ENCODE data around the gene KIAA1671. TPM values are rescaled to one million over a fixed set of nuclear protein-coding genes. Genes with fewer than 3 reads are reported as not detected.

Gene KIAA1671
- total RNA-seq, 1 donor from 2014 or later = 11.4 TPM

GRCh38 chr22:25059438-25059837 is 106.9 kb downstream of the KIAA1671 start:
- Mint-ChIP-seq H3K27me3 (peaks cover 2% of the 10 kb centered on the region), H3K4me3 (no peak overlapping the region), H3K4me1 (peaks cover 54% of the 10 kb centered on the region), H3K36me3 (ENCODE audit: low read depth) (peaks cover 2% of the 10 kb centered on the region), H3K9me3 (no peaks in the 10 kb centered on the region), H3K27ac (no peak overlapping the region)
- intact Hi-C loops (cut with micrococcal nuclease) = no loop called here
- no peak for DNase-seq

- peak overlapping the region; percentile 86 for H3K27ac Mint-ChIP-seq
- H3K9me3 Mint-ChIP-seq = no peaks in the 10 kb centered on the region
- H3K4me1 Mint-ChIP-seq = peaks cover 52% of the 10 kb centered on the region
- peaks cover 2% of the 10 kb centered on the region for H3K36me3 Mint-ChIP-seq (ENCODE audit: low read depth)
- DNase-seq = peak; percentile 78
- no peaks in the 10 kb centered on the region for H3K27me3 Mint-ChIP-seq
- intact Hi-C loops (cut with micrococcal nuclease) = loop anchor here (2.0 to 5.0 kb wide), 3 partner anchors 16 to 112 kb away; no protein-coding TSS in a partner anchor
- peak overlapping the region; percentile 64 for H3K4me3 Mint-ChIP-seq
These were observed 108.1 kb downstream of the KIAA1671 start for GRCh38 chr22:25060522-25061071.

GRCh38 chr22:25061134-25061533 is 108.6 kb downstream of the KIAA1671 start:
- no peak for DNase-seq
- peak overlapping the region; percentile 86 for H3K27ac Mint-ChIP-seq
- peak overlapping the region; percentile 79 for H3K4me3 Mint-ChIP-seq
- peaks cover 53% of the 10 kb centered on the region for H3K4me1 Mint-ChIP-seq
- intact Hi-C loops (cut with micrococcal nuclease) = loop anchor here (2.0 to 5.0 kb wide), 3 partner anchors 16 to 111 kb away; no protein-coding TSS in a partner anchor
- no peaks in the 10 kb centered on the region for H3K9me3 Mint-ChIP-seq
- no peaks in the 10 kb centered on the region for H3K27me3 Mint-ChIP-seq
- H3K36me3 Mint-ChIP-seq (ENCODE audit: low read depth) = peaks cover 2% of the 10 kb centered on the region

GRCh38 chr22:25061605-25062376 is 109.3 kb downstream of the KIAA1671 start:
- Mint-ChIP-seq H3K4me3 (peak overlapping the region; percentile 79), H3K36me3 (ENCODE audit: low read depth) (peaks cover 2% of the 10 kb centered on the region), H3K27me3 (no peaks in the 10 kb centered on the region), H3K9me3 (no peaks in the 10 kb centered on the region), H3K27ac (peak overlapping the region; percentile 89), H3K4me1 (peaks cover 56% of the 10 kb centered on the region)
- no peak for DNase-seq
- intact Hi-C loops (cut with micrococcal nuclease) = loop anchor here (1.0 to 5.0 kb wide), 4 partner anchors 9 to 111 kb away; no protein-coding TSS in a partner anchor

- Mint-ChIP-seq H3K36me3 (ENCODE audit: low read depth) (peaks cover 2% of the 10 kb centered on the region), H3K9me3 (no peaks in the 10 kb centered on the region), H3K4me3 (peak overlapping the region; percentile 79), H3K4me1 (peaks cover 54% of the 10 kb centered on the region), H3K27ac (peak overlapping the region; percentile 89), H3K27me3 (no peaks in the 10 kb centered on the region)
- intact Hi-C loops (cut with micrococcal nuclease) = loop anchor here (1.0 to 5.0 kb wide), 2 partner anchors 8 to 110 kb away; no protein-coding TSS in a partner anchor
- peak; percentile 89 for DNase-seq
These were observed 110.0 kb downstream of the KIAA1671 start for GRCh38 chr22:25062386-25063085.

- peaks cover 2% of the 10 kb centered on the region for H3K36me3 Mint-ChIP-seq (ENCODE audit: low read depth)
- no peak for DNase-seq
- H3K4me3 Mint-ChIP-seq = no peak overlapping the region
- H3K4me1 Mint-ChIP-seq = peaks cover 70% of the 10 kb centered on the region
- intact Hi-C loops (cut with micrococcal nuclease) = loop anchor here (5.0 kb wide), 1 partner anchor 107 kb away; no protein-coding TSS in a partner anchor
- H3K27ac Mint-ChIP-seq = no peak overlapping the region
- no peaks in the 10 kb centered on the region for H3K27me3 Mint-ChIP-seq
- H3K9me3 Mint-ChIP-seq = no peaks in the 10 kb centered on the region
These were observed 112.5 kb downstream of the KIAA1671 start for GRCh38 chr22:25064894-25065560.

- Mint-ChIP-seq H3K27ac (peak overlapping the region; percentile 97), H3K27me3 (no peaks in the 10 kb centered on the region), H3K4me1 (peaks cover 73% of the 10 kb centered on the region), H3K9me3 (no peaks in the 10 kb centered on the region), H3K4me3 (peak overlapping the region; percentile 95), H3K36me3 (ENCODE audit: low read depth) (no peaks in the 10 kb centered on the region)
- no peak for DNase-seq
- intact Hi-C loops (cut with micrococcal nuclease) = no loop called here
These were observed 114.4 kb downstream of the KIAA1671 start for GRCh38 chr22:25066861-25067435.

GRCh38 chr22:25067851-25068421 is 115.4 kb downstream of the KIAA1671 start:
- intact Hi-C loops (cut with micrococcal nuclease) = loop anchor here (2.0 kb wide), 1 partner anchor 13 kb away; no protein-coding TSS in a partner anchor
- no peaks in the 10 kb centered on the region for H3K27me3 Mint-ChIP-seq
- peak overlapping the region; percentile 97 for H3K27ac Mint-ChIP-seq
- no peaks in the 10 kb centered on the region for H3K9me3 Mint-ChIP-seq
- peak overlapping the region; percentile 95 for H3K4me3 Mint-ChIP-seq
- peaks cover 73% of the 10 kb centered on the region for H3K4me1 Mint-ChIP-seq
- peaks cover 3% of the 10 kb centered on the region for H3K36me3 Mint-ChIP-seq (ENCODE audit: low read depth)
- DNase-seq = peak; percentile 96

GRCh38 chr22:25068707-25069106 is 116.2 kb downstream of the KIAA1671 start:
- Mint-ChIP-seq H3K4me1 (peaks cover 71% of the 10 kb centered on the region), H3K9me3 (no peaks in the 10 kb centered on the region), H3K27ac (peak overlapping the region; percentile 97), H3K4me3 (peak overlapping the region; percentile 95), H3K36me3 (ENCODE audit: low read depth) (peaks cover 6% of the 10 kb centered on the region), H3K27me3 (no peaks in the 10 kb centered on the region)
- peak; percentile 87 for DNase-seq
- intact Hi-C loops (cut with micrococcal nuclease) = loop anchor here (2.0 kb wide), 1 partner anchor 14 kb away; no protein-coding TSS in a partner anchor

- peaks cover 75% of the 10 kb centered on the region for H3K4me1 Mint-ChIP-seq
- H3K27me3 Mint-ChIP-seq = no peaks in the 10 kb centered on the region
- H3K4me3 Mint-ChIP-seq = peak overlapping the region; percentile 95
- H3K36me3 Mint-ChIP-seq (ENCODE audit: low read depth) = peaks cover 8% of the 10 kb centered on the region
- no peaks in the 10 kb centered on the region for H3K9me3 Mint-ChIP-seq
- intact Hi-C loops (cut with micrococcal nuclease) = loop anchor here (2.0 kb wide), 1 partner anchor 15 kb away; no protein-coding TSS in a partner anchor
- no peak for DNase-seq
- peak overlapping the region; percentile 97 for H3K27ac Mint-ChIP-seq
These were observed 116.9 kb downstream of the KIAA1671 start for GRCh38 chr22:25069426-25069757.

- peak overlapping the region; percentile 97 for H3K27ac Mint-ChIP-seq
- peak overlapping the region; percentile 95 for H3K4me3 Mint-ChIP-seq
- no peaks in the 10 kb centered on the region for H3K27me3 Mint-ChIP-seq
- H3K36me3 Mint-ChIP-seq (ENCODE audit: low read depth) = peaks cover 10% of the 10 kb centered on the region
- DNase-seq = peak; percentile 83
- intact Hi-C loops (cut with micrococcal nuclease) = loop anchor here (1.0 to 10.0 kb wide), 5 partner anchors 8 to 675 kb away; partner anchors contain the start of gene MYO18B
- H3K9me3 Mint-ChIP-seq = no peaks in the 10 kb centered on the region
- H3K4me1 Mint-ChIP-seq = peaks cover 75% of the 10 kb centered on the region
These were observed 117.4 kb downstream of the KIAA1671 start for GRCh38 chr22:25069758-25070481.

- H3K9me3 Mint-ChIP-seq = no peaks in the 10 kb centered on the region
- intact Hi-C loops (cut with micrococcal nuclease) = loop anchor here (1.0 to 10.0 kb wide), 4 partner anchors 9 to 674 kb away; partner anchors contain the start of gene MYO18B
- H3K4me1 Mint-ChIP-seq = peaks cover 83% of the 10 kb centered on the region
- peak overlapping the region; percentile 97 for H3K27ac Mint-ChIP-seq
- no peaks in the 10 kb centered on the region for H3K27me3 Mint-ChIP-seq
- H3K4me3 Mint-ChIP-seq = peak overlapping the region; percentile 95
- peak; percentile 74 for DNase-seq
- H3K36me3 Mint-ChIP-seq (ENCODE audit: low read depth) = peaks cover 10% of the 10 kb centered on the region
These were observed 118.4 kb downstream of the KIAA1671 start for GRCh38 chr22:25070956-25071355.

All from activated CD4-positive, alpha-beta T cell treated with anti-CD3 and anti-CD28 coated beads, Interleukin-2, amount 10 ng/mL, durations not matched to agents 24 days and 14 days (primary cell).